Endothelial cell (in vitro differentiated cells): ENCODE results near the gene MAP1LC3C. TPM values are rescaled to one million over a fixed set of nuclear protein-coding genes. Genes with fewer than 3 reads are reported as not detected.

ENCODE experiments used
- DNase-seq: peaks from one replicate; pipeline ENCODE4 v3.0.0; 2021; ENCODE audit warnings: low spot score
- H3K27ac Mint-ChIP-seq: one replicate; pipeline ENCODE4 v1.8.0; 2021; ENCODE audit warnings: mixed read lengths, inconsistent platforms; ENCODE audit not compliant: unreplicated experiment
- H3K27me3 Mint-ChIP-seq: one replicate; pipeline ENCODE4 v1.8.0; 2021; ENCODE audit warnings: mild to moderate bottlenecking, moderate library complexity, mixed read lengths, inconsistent platforms; ENCODE audit not compliant: unreplicated experiment
- H3K36me3 Mint-ChIP-seq: one replicate; pipeline ENCODE4 v1.8.0; 2021; ENCODE audit warnings: mild to moderate bottlenecking, low read depth, mixed read lengths, inconsistent platforms; ENCODE audit not compliant: unreplicated experiment
- H3K4me1 Mint-ChIP-seq: one replicate; pipeline ENCODE4 v1.8.0; 2021; ENCODE audit warnings: mild to moderate bottlenecking, mixed read lengths, inconsistent platforms; ENCODE audit not compliant: unreplicated experiment
- H3K4me3 Mint-ChIP-seq: one replicate; pipeline ENCODE4 v1.8.0; 2021; ENCODE audit warnings: mild to moderate bottlenecking, mixed read lengths, inconsistent platforms; ENCODE audit not compliant: unreplicated experiment
- H3K9me3 Mint-ChIP-seq: one replicate; pipeline ENCODE4 v1.8.0; 2021; ENCODE audit warnings: mixed read lengths, inconsistent platforms; ENCODE audit not compliant: unreplicated experiment
- total RNA-seq: library from RNA; stranded (reverse); fragmentation: NEBNext Ultra II Directional; extraction: Animal tissue kit (Norgen Biotek cat#: 25700); gene quantifications from one replicate; pipeline ENCODE4 v1.2.1, GENCODE V29; 2021; ENCODE audit not compliant: unreplicated experiment
- TF ChIP-seq, protein P1 (sequence below): fragments of 200-600 bp; sonication (generic); IDR thresholded peaks from one replicate; pipeline ENCODE4 v1.5.0; 2021; ENCODE audit warnings: antibody characterized with exemption; ENCODE audit not compliant: unreplicated experiment

Gene MAP1LC3C
- total RNA-seq, 1 donor from 2014 or later = 1.7 TPM

GRCh38 chr1:242011894-242012660 is 13.2 kb upstream of the MAP1LC3C start:
- Mint-ChIP-seq H3K27ac (no peak overlapping the region), H3K36me3 (no peaks in the 10 kb centered on the region), H3K9me3 (no peaks in the 10 kb centered on the region), H3K27me3 (no peaks in the 10 kb centered on the region), H3K4me1 (no peaks in the 10 kb centered on the region), H3K4me3 (no peak overlapping the region)
- DNase-seq = no peak
- TF ChIP-seq, protein P1, sequence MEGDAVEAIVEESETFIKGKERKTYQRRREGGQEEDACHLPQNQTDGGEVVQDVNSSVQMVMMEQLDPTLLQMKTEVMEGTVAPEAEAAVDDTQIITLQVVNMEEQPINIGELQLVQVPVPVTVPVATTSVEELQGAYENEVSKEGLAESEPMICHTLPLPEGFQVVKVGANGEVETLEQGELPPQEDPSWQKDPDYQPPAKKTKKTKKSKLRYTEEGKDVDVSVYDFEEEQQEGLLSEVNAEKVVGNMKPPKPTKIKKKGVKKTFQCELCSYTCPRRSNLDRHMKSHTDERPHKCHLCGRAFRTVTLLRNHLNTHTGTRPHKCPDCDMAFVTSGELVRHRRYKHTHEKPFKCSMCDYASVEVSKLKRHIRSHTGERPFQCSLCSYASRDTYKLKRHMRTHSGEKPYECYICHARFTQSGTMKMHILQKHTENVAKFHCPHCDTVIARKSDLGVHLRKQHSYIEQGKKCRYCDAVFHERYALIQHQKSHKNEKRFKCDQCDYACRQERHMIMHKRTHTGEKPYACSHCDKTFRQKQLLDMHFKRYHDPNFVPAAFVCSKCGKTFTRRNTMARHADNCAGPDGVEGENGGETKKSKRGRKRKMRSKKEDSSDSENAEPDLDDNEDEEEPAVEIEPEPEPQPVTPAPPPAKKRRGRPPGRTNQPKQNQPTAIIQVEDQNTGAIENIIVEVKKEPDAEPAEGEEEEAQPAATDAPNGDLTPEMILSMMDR = no peak

DNA sequence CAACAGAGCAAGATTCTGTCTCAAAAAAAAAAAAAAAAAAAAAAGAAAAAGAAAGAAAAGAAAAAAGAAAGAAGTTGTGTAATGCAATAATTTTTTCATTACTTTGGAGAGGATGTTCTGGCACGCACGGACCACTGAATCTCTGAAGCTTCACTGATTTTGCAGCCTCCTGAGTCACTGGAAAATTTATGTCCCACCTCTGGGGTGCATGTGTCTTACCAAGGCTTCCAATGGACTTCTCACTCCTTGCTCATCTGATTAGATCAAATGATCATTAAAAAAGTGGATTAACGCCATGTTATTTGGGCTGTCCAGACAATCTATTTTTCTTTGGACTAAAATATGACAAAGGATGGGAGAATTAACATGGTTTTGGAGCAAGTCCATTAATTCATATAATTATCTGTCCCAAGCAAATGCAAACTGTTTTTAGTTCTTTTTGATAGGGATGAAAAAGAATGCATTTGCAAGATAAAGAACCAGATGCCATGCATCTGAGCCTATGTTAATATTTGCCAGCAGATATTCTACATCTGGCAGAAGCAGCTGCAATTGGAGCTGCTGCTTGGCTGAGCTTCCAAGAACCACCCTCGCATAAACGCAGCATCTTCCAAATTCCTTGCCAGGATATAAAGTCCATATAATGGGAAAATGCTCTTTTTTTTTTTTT is 10.1 kb upstream of the MAP1LC3C start:
- no peak for DNase-seq
- no peak overlapping the region for H3K27ac Mint-ChIP-seq

DNA sequence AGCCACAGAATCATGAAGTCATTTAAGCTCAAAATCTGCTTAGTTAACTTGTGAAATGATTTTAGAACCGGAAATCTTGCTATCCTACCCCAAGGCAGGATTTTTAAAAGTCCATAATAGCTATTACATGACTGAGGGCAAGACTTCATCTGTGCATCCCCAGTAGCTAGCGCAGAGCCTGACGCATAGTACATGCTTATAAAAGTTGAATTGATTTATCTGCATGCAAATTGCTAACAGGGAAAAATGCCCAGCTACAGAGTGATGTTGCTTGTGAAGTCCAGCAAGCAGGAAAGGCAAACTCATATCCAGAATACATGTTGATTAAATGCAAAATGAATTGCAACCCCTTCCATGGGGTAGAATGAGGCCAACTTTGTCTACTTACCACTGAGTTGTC is 8.1 kb upstream of the MAP1LC3C start:
- Mint-ChIP-seq H3K27ac (no peak overlapping the region), H3K9me3 (no peaks in the 10 kb centered on the region), H3K4me3 (no peak overlapping the region), H3K27me3 (no peaks in the 10 kb centered on the region), H3K4me1 (no peaks in the 10 kb centered on the region), H3K36me3 (no peaks in the 10 kb centered on the region)
- TF ChIP-seq, protein P1 = no peak
- no peak for DNase-seq

More for the DNA sequence above, 10.1 kb upstream of the MAP1LC3C start:
- no peaks in the 10 kb centered on the region for H3K9me3 Mint-ChIP-seq
- TF ChIP-seq, protein P1 = no peak
- H3K4me1 Mint-ChIP-seq = no peaks in the 10 kb centered on the region
- no peak overlapping the region for H3K4me3 Mint-ChIP-seq
- H3K27me3 Mint-ChIP-seq = no peaks in the 10 kb centered on the region
- no peaks in the 10 kb centered on the region for H3K36me3 Mint-ChIP-seq

- no peak for DNase-seq
These were observed 7.1 kb upstream of the MAP1LC3C start for GRCh38 chr1:242005866-242006535.

More at GRCh38 chr1:242005866-242006535, 7.1 kb upstream of the MAP1LC3C start:
- no peak overlapping the region for H3K4me3 Mint-ChIP-seq
- no peaks in the 10 kb centered on the region for H3K4me1 Mint-ChIP-seq
- TF ChIP-seq, protein P1 = no peak
- no peaks in the 10 kb centered on the region for H3K9me3 Mint-ChIP-seq
- H3K27me3 Mint-ChIP-seq = no peaks in the 10 kb centered on the region
- H3K36me3 Mint-ChIP-seq = no peaks in the 10 kb centered on the region
- no peak overlapping the region for H3K27ac Mint-ChIP-seq
